H1 (cell line): ENCODE measurements around the gene SART1. TPM values are rescaled to one million over a fixed set of nuclear protein-coding genes. Genes with fewer than 3 reads are reported as not detected.

Source experiments
- CBX8 ChIP-seq: fragments of 300-800, 300-1000 bp; sonication (generic); IDR thresholded peaks from 2 replicates; pipeline ENCODE4 v1.7.1; 2016; ENCODE audit warnings: low read depth, low read length, borderline replicate concordance
- CHD1 ChIP-seq: IDR thresholded peaks from 2 replicates; pipeline ENCODE4 v1.6.1; 2012; ENCODE audit warnings: low read depth, low read length, improper control_type of control experiment
- EGR1 ChIP-seq: IDR thresholded peaks from 2 replicates; pipeline ENCODE4 v1.6.1; 2011; ENCODE audit warnings: low read depth, low read length, borderline replicate concordance
- GTF2F1 ChIP-seq: IDR thresholded peaks from 2 replicates; pipeline ENCODE4 v1.6.1; 2012; ENCODE audit warnings: low read depth, low read length, improper control_type of control experiment, borderline replicate concordance
- SIRT6 ChIP-seq: IDR thresholded peaks from one replicate; pipeline ENCODE4 v1.7.1; 2012; ENCODE audit warnings: low read length, inconsistent platforms
- polyA plus RNA-seq, 7 experiments: library from polyadenylated mRNA; depleted of rRNA in 3 of 7; stranded (reverse) in 5 of 7; unstranded in 2 of 7; fragments of >200 nt in 5 of 7; fragments of 200-250 nt in 2 of 7; gene quantifications; 1 replicate in 5 of 7; 2 replicates in 1 of 7; 4 replicates in 1 of 7; pipeline versions ENCODE4 v1.2.1 to v1.2.3, GENCODE V29; 2011 to 2013; ENCODE audit warnings: missing spikeins in 2 of 7, mixed read lengths in 2 of 7
- total RNA-seq: library from RNA; stranded (reverse); fragmentation: NEBNext Ultra II Directional; extraction: Animal tissue kit (Norgen Biotek cat#: 25700); gene quantifications from 2 replicates; pipeline ENCODE4 v1.2.1, GENCODE V29; 2021
- TF ChIP-seq, protein P1 (sequence below): IDR thresholded peaks from 2 replicates; pipeline ENCODE4 v1.6.1; 2012; ENCODE audit warnings: low read length, inconsistent platforms

The SART1 gene
- total and polyA plus RNA-seq, 2 of the 8 experiments (the other 6 are each of a cell fraction or from before 2014, with no cell fraction given): 9.7 to 46.1 TPM

DNA sequence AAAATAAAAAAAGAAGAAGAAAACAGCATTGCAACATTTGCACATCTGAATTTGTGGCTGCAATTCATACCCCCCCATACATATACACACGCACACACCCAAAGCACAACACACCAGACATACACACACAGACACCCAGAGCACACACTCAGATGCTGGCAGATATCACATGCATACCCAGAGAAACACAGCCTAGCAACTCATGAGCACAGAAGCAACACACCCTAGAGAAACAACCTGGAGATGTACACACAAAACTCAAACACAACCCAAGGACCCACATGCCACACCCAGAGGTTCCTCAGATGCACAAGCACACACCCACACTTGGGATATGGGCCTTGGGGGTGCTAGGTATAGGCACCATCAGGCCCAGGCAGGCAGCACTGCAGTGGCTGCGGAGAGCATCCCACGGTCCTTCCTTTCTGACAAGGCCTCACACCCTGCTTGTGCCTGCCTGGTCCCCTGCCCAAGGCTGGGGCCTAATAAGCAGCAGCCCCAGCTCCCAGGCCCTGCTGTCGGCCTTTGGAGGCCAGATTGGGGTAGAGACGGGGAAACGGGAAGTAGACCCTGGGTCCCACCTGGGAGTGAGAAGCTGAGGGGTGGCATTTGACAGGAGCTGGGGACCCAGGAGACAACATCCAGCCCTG lies 53.4 kb downstream of the SART1 start (continued):
- TF ChIP-seq, protein P1, sequence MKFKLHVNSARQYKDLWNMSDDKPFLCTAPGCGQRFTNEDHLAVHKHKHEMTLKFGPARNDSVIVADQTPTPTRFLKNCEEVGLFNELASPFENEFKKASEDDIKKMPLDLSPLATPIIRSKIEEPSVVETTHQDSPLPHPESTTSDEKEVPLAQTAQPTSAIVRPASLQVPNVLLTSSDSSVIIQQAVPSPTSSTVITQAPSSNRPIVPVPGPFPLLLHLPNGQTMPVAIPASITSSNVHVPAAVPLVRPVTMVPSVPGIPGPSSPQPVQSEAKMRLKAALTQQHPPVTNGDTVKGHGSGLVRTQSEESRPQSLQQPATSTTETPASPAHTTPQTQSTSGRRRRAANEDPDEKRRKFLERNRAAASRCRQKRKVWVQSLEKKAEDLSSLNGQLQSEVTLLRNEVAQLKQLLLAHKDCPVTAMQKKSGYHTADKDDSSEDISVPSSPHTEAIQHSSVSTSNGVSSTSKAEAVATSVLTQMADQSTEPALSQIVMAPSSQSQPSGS: no peak
- TF ChIP-seq CHD1: no peak
- TF ChIP-seq EGR1: no peak
- TF ChIP-seq GTF2F1: no peak
- no peak for TF ChIP-seq CBX8
- no peak for TF ChIP-seq SIRT6
